HEK293 (cell line): ENCODE data around the gene SLC6A4.

Experiments used
- CTCF ChIA-PET: fragments of 350-600 bp; formaldehyde crosslinking; extraction: SDS; loops from one replicate; lab custom pipeline; 2021; ENCODE audit warnings: antibody characterized with exemption; lab: Yijun Ruan, JAX
- POLR2A ChIA-PET: fragments of 300-600 bp; formaldehyde crosslinking; extraction: SDS; loops from one replicate; lab custom pipeline; 2020; ENCODE audit warnings: antibody characterized with exemption, inconsistent platforms; lab: Yijun Ruan, JAX
- H3K27ac ChIP-seq: fragments of 200-500 bp; sonication (Bioruptor generic); 2 replicates; pipeline ENCODE4 v1.5.1; 2014; ENCODE audit warnings: low read depth, low read length, control low read depth, inconsistent platforms; ENCODE audit errors: extremely low read depth
- H3K36me3 ChIP-seq, 2 experiments: fragments of 200-500 bp in 1 of 2; sonication (Bioruptor generic) in 1 of 2; 1 replicate in 1 of 2; 2 replicates in 1 of 2; pipeline ENCODE4 v1.5.1; 2014 to 2017; ENCODE audit warnings: inconsistent platforms in 2 of 2, low read length in 2 of 2; ENCODE audit not compliant: control insufficient read depth in 2 of 2, insufficient read depth in 1 of 2
- H3K4me1 ChIP-seq: fragments of 200-500 bp; sonication (Bioruptor generic); 2 replicates; pipeline ENCODE4 v1.5.1; 2014; ENCODE audit warnings: mild to moderate bottlenecking, low read length, inconsistent platforms; ENCODE audit not compliant: control insufficient read depth, insufficient read depth
- H3K4me3 ChIP-seq: 2 replicates; pipeline ENCODE4 v1.5.1; 2011; ENCODE audit warnings: low read depth, mild to moderate bottlenecking, control low read depth, low read length, moderate library complexity
- H3K9me3 ChIP-seq: fragments of 200-500 bp; sonication (Bioruptor generic); 2 replicates; pipeline ENCODE4 v1.5.1; 2014; ENCODE audit warnings: low read depth, low read length, inconsistent platforms; ENCODE audit not compliant: control insufficient read depth, insufficient read depth
- ELK4 ChIP-seq: IDR thresholded peaks from 2 replicates; pipeline ENCODE4 v1.6.1; 2011; ENCODE audit warnings: mild to moderate bottlenecking, low read depth, low read length, borderline replicate concordance
- GLI2 ChIP-seq: fragments of 450-650 bp; formaldehyde crosslinking; IDR thresholded peaks from 2 replicates; pipeline ENCODE4; 2017; ENCODE audit warnings: missing biosample characterization, missing genetic modification characterization, low read depth, borderline replicate concordance
- MYNN ChIP-seq: fragments of 450-650 bp; formaldehyde crosslinking; IDR thresholded peaks from 2 replicates; pipeline ENCODE4 v1.5.1; 2016; ENCODE audit warnings: missing biosample characterization, missing genetic modification characterization, borderline replicate concordance
- PRDM4 ChIP-seq: fragments of 450-650 bp; formaldehyde crosslinking; IDR thresholded peaks from 2 replicates; pipeline ENCODE4 v1.5.1; 2017; ENCODE audit warnings: missing biosample characterization, missing genetic modification characterization
- YY2 ChIP-seq: fragments of 450-650 bp; formaldehyde crosslinking; IDR thresholded peaks from 2 replicates; pipeline ENCODE4 v1.5.1; 2016; ENCODE audit warnings: missing biosample characterization, missing genetic modification characterization
- ZBTB10 ChIP-seq: fragments of 450-650 bp; formaldehyde crosslinking; IDR thresholded peaks from 2 replicates; pipeline ENCODE4 v1.5.1; 2016; ENCODE audit warnings: missing biosample characterization, missing genetic modification characterization
- ZEB2 ChIP-seq: fragments of 450-650 bp; formaldehyde crosslinking; IDR thresholded peaks from 2 replicates; pipeline ENCODE4 v1.5.1; 2016; ENCODE audit warnings: missing biosample characterization, missing genetic modification characterization
- ZNF155 ChIP-seq: fragments of 450-650 bp; formaldehyde crosslinking; IDR thresholded peaks from 2 replicates; pipeline ENCODE4 v1.5.1; 2016; ENCODE audit warnings: missing biosample characterization, missing genetic modification characterization
- ZNF169 ChIP-seq: fragments of 450-650 bp; formaldehyde crosslinking; IDR thresholded peaks from 2 replicates; pipeline ENCODE4 v1.5.1; 2016; ENCODE audit warnings: missing biosample characterization, missing genetic modification characterization
- ZNF19 ChIP-seq: fragments of 450-650 bp; formaldehyde crosslinking; IDR thresholded peaks from 2 replicates; pipeline ENCODE4; 2016; ENCODE audit warnings: missing biosample characterization, missing genetic modification characterization, low read depth
- ZNF202 ChIP-seq: fragments of 450-650 bp; formaldehyde crosslinking; IDR thresholded peaks from 2 replicates; pipeline ENCODE4 v1.5.1; 2016; ENCODE audit warnings: missing biosample characterization, missing genetic modification characterization, borderline replicate concordance
- ZNF366 ChIP-seq: fragments of 450-650 bp; formaldehyde crosslinking; conservative IDR thresholded peaks from 2 replicates; pipeline ENCODE4 v1.5.1; 2016; ENCODE audit warnings: missing biosample characterization, missing genetic modification characterization
- ZNF394 ChIP-seq: fragments of 450-650 bp; formaldehyde crosslinking; IDR thresholded peaks from 2 replicates; pipeline ENCODE4 v1.5.1; 2016; ENCODE audit warnings: missing biosample characterization, missing genetic modification characterization, mild to moderate bottlenecking, moderate library complexity, borderline replicate concordance
- ZNF398 ChIP-seq: fragments of 450-650 bp; formaldehyde crosslinking; IDR thresholded peaks from 2 replicates; pipeline ENCODE4 v1.5.1; 2017; ENCODE audit warnings: missing biosample characterization, missing genetic modification characterization
- ZNF544 ChIP-seq: fragments of 450-650 bp; formaldehyde crosslinking; IDR thresholded peaks from 2 replicates; pipeline ENCODE4 v1.5.0; 2017; ENCODE audit warnings: missing biosample characterization, missing genetic modification characterization
- ZNF571 ChIP-seq: fragments of 450-650 bp; formaldehyde crosslinking; IDR thresholded peaks from 2 replicates; pipeline ENCODE4 v1.5.0; 2017; ENCODE audit warnings: missing biosample characterization, missing genetic modification characterization
- ZNF776 ChIP-seq: fragments of 450-650 bp; formaldehyde crosslinking; IDR thresholded peaks from 2 replicates; pipeline ENCODE4 v1.5.0; 2017; ENCODE audit warnings: missing biosample characterization, missing genetic modification characterization, borderline replicate concordance
- ZSCAN4 ChIP-seq: fragments of 450-650 bp; formaldehyde crosslinking; IDR thresholded peaks from 2 replicates; pipeline ENCODE4 v1.5.1; 2017; ENCODE audit warnings: missing biosample characterization, missing genetic modification characterization

Gene SLC6A4

GRCh38 chr17:30244853-30245385 is 9.4 kb upstream of the SLC6A4 start (continued):
- TF ChIP-seq ZNF366 (tag by site-specific recombination): no peak
- TF ChIP-seq ZNF19 (tag by site-specific recombination): no peak
- TF ChIP-seq, all 188 proteins: peak for 0

GRCh38 chr17:30243568-30243967 is 8.1 kb upstream of the SLC6A4 start:
- Histone ChIP-seq H3K4me1 (no peaks in the 10 kb centered on the region), H3K9me3 (no peaks in the 10 kb centered on the region), H3K27ac (no peak overlapping the region), H3K4me3 (no peak overlapping the region), H3K36me3 (peaks cover 17 to 18% of the 10 kb centered on the region in 2 experiments; a peak in 2 of 3 replicates)
- ChIA-PET POLR2A (no interaction called here), CTCF (no interaction called here)
- TF ChIP-seq MYNN (tag by site-specific recombination) (no peak), ZNF394 (tag by site-specific recombination) (no peak), ZNF155 (tag by site-specific recombination) (no peak), GLI2 (no peak), PRDM4 (tag by site-specific recombination) (no peak)

GRCh38 chr17:30243002-30243401 is 7.5 kb upstream of the SLC6A4 start:
- no peak overlapping the region for H3K4me3 ChIP-seq
- POLR2A ChIA-PET: no interaction called here
- H3K27ac ChIP-seq: no peak overlapping the region
- no peaks in the 10 kb centered on the region for H3K9me3 ChIP-seq
- peaks cover 11 to 12% of the 10 kb centered on the region in 2 experiments; a peak in 2 of 3 replicates for H3K36me3 ChIP-seq
- CTCF ChIA-PET: no interaction called here
- TF ChIP-seq ZSCAN4 (tag by site-specific recombination) (no peak), ZNF398 (tag by site-specific recombination) (no peak), ZBTB10 (tag by site-specific recombination) (no peak), ELK4 (no peak), ZNF169 (tag by site-specific recombination) (no peak), ZNF776 (tag by site-specific recombination) (no peak), ZNF544 (tag by site-specific recombination) (no peak), ZNF202 (tag by site-specific recombination) (no peak), ZNF571 (tag by site-specific recombination) (no peak), ZEB2 (tag by site-specific recombination) (no peak), YY2 (tag by site-specific recombination) (no peak)
- TF ChIP-seq, all 188 proteins: peak for 0
- no peaks in the 10 kb centered on the region for H3K4me1 ChIP-seq
